Activated CD8-positive, alpha-beta memory T cell treated with anti-CD3 and anti-CD28 coated beads, Interleukin-2, amount 50 U/mL, for 1 hour (primary cell): ENCODE data around the gene RHOD.

ENCODE experiments used
- DNase-seq: peaks from one replicate; pipeline ENCODE4 v3.0.0-alpha.2; 2020; ENCODE audit errors: extremely low read depth

RHOD gene

DNA sequence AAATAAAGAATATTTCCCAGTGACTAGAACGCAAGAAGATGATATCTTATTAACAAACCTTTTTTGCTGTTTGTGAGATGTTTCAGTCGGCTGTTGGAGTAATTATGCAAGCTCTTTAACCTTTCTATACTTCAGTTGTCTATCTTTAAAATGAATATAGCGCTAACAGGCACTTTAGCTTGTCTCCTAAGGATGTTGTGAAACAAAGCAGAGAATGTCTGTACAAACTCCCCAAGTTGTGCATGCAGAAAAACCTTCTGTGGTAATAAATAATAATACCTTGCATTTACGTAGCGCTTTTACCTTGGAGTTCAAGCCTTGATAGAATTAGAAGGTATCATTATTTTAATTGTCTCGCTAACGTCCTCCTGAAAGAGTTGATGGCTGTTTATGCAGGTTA, 60.5 kb downstream of the RHOD start:
- DNase-seq: no peak

DNA sequence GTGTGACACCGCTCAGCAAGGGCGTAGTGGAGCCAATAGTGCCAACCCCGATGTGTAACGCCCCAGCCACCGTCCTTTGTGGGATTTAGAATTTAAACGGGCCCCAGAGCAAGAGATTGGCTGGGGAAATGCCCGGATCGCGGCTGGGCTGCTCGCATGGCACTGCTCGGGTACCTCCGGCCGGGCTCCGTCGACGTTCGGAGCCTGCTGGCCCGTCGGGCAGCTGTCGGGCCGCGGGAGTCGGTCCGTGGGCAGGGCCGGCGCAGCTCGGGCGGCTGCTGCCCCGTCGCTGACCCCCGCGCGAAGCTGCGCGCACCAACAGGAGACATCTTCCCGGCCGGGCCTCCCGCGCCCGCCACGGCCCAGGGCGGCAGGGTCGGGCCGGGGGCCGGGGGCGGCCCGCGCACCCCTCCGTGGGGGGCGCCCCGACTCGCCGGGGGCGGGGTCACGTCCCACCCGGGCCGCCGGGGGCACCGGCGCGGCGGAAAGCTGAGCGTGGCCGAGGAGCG, 61.1 kb downstream of the RHOD start:
- no peak for DNase-seq

DNA sequence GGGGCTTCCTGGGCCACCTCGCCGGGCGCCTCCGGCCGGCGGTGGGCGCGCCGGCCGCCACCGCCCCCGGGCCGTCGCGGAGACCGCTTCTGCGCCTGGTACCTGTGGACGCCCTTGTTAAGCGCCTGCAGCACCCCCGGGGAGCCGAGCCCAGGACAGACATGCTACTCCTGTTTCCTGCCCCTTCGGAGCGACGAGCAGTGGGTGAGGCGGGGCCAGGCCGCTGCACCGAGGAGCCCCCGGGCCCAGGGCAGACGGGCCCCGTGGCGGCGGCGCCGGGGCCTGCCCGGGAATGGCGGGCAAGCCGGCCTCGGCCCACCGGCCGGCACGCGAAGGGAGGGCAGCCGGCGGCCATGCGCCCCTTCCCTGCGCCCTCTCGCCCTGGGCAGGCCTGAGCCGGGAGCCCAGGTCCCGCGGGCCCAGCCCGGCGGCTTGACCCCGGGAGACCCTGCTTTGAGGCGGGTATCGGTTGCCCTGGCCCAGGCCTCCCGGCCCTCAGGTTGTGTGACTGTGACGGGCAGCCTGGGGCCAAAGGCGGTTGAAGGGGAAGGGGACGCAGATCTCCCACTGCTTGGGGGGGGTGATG, 61.6 kb downstream of the RHOD start:
- DNase-seq: no peak

DNA sequence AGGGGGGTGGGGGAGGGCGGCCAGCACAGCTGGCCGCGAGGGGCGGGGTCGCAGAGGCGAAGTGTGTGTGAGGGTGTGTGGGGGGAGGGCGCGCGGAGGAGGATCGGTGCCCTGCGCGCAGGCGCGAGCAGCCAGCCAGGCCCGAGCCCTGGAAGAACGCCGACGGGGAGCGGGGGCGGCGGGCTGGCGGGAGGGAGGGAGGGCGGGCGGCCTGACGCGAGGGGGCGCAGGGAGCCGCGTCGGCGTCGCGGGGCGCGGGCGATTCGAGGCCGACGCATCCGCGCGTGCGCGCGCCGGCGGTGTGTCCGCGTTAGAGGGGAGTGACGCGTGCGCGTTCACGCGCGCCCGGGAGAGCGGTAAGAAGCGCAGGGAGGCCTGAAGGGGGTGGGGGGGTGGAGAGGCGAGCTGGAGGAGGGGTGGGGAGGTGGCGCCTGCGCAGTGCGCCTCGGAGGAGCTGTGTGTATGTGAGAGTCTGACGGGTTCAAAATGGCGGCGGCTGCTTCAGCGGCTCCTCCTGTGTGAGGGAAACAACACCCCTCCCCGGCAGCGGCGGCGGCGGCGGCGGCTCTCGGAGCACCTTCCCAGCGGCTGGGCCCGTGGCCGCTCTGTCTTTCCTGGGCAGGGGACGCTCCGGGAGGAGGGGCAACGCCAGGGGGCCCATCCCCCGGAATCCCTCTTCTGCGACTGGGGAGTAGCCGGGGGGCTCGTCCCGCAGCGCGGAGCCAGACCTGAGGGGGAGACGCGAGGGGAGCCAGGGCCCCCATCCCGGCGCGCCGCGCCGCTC, 62.3 kb downstream of the RHOD start, which contains the start of gene KDM2A:
Gene KDM2A (plus strand): TSS at position 463 of the 784 bp plus-strand sequence. CDS start 2,054 bp downstream, outside the sequence.
- DNase-seq: peak; percentile 99

DNA sequence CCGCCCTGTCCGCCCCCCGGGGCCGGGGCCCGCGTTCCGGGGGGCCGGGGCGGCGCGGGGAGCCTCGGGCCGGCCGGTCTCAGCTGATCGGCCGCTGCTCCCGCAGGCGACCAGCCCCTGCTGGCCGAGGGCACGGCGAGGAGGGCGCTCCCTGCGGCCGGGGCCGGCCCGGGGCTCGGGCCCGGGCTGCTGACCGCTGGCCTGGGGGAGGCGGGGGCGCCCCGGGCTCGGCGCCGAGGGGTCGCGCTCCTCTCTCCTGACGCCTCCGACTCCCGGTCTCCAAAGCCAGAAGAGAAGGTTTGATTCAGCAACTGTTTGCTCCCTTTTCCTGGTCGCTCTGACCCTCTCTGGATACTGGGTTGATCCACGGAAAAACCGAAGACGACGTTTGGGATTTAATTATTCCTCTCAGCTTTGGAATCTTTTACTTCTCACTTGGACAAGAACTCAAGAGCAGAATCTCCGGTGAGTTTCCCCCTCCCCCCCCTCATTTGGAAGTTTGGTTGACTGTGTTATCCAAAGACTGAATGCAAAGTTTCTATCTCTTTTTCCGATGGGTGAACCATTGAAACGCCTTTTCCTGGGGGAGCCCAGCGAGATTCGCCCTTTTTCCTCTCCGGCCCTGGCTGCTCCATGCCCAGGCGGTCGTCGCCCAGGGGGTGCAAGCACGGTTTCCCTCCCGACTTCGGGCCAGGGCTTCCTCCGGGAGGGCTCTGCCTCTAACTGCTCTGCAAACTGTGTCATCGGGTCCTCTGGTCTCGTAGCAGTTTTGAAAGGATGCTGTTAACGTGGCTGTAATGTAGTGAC, 63.1 kb downstream of the RHOD start:
- no peak for DNase-seq

DNA sequence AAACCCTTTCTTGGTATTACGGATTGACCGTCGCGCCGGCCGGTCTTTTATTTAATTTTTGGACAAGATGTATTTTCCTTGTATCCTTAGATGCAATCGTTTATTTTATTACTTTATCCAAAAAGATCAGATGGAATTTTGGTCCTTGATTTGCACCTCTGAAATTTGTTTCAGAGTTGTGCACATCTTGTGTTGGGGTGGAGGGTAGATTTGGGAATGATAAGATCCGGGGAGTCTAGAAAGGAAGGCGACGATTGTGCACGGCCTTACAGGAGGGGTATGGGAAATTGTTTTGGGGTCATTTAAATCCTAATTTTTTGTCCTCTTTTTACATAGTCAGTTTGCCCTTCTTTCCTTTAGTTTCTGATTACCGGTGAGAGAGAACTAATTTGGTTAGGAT, 63.8 kb downstream of the RHOD start:
- no peak for DNase-seq

DNA sequence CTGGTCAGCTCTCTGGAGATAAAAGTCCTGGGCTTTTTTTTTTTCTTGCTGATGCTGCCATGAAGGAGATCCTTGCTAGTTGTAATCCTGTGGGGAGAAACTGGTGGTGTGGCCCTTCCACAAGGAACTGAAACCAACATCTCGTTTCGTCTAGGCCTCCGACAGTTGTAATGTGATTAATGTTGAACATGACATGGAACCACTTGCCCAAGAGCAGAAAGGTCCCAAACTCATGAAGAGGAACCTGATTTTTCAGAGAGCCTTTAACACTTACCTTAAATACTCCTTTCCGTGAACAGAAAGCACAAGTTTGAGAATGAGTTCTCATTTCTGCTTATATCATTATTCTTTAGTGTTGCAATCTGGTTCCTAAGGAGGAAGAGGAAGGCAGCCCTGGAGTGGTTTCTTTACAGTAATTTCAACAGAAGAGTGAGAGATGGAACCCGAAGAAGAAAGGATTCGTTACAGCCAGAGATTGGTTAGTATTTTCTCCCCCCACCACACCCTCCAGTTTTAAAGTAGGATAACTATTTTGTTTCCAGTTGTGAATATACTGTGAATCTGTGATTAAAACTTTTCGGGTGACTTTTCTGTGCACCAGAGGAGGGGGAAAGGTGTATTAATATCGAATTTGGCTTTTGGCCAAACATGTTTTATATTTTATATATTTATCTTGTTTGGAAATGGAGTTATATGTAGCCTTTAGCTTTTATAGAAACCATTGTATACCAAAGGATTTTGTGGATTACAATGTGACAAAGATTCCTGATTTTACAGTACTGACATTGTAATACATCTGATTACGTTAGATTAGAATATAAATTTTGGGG, 64.4 kb downstream of the RHOD start:
- no peak for DNase-seq
